HG02642 (cell line): ENCODE measurements around the gene OTOG.

Source experiments
- ATAC-seq: cut with Tn5 transposase; IDR thresholded peaks from one replicate; pipeline ENCODE4 v1.9.1; 2021; ENCODE audit warnings: mild to moderate bottlenecking; ENCODE audit not compliant: unreplicated experiment, poor library complexity

OTOG gene

GRCh38 chr11:17684550-17684949, 137.5 kb downstream of the OTOG start:
- ATAC-seq = no peak

GRCh38 chr11:17686231-17686980, 139.3 kb downstream of the OTOG start:
- ATAC-seq = no peak

- no peak for ATAC-seq
These were observed 141.0 kb downstream of the OTOG start for GRCh38 chr11:17687946-17688670.

- no peak for ATAC-seq
These were observed 144.5 kb downstream of the OTOG start for GRCh38 chr11:17691550-17691949.

- ATAC-seq = no peak
These were observed 144.9 kb downstream of the OTOG start for GRCh38 chr11:17691976-17692375.

GRCh38 chr11:17692931-17693330, 145.9 kb downstream of the OTOG start:
- no peak for ATAC-seq

GRCh38 chr11:17693531-17693930, 146.5 kb downstream of the OTOG start:
- ATAC-seq = no peak

GRCh38 chr11:17694494-17695110, 147.5 kb downstream of the OTOG start:
- no peak for ATAC-seq

- ATAC-seq = no peak
These were observed 148.7 kb downstream of the OTOG start for GRCh38 chr11:17695454-17696441.

GRCh38 chr11:17696741-17697140, 149.7 kb downstream of the OTOG start:
- ATAC-seq = no peak
